Anterior cingulate cortex (tissue), 58 donors: Measurements from ENCODE around the gene ECT2L.
"Not testable (repeated sequence)": the region's sequence is repeated elsewhere in the genome, so short reads cannot be mapped to it uniquely, and the experiment has no call there.

ENCODE experiments used
- DNase-seq, 58 donors: peaks; one replicate each; lab custom pipeline; 2025; lab: John Stamatoyannopoulos, UW

ECT2L gene

DNA sequence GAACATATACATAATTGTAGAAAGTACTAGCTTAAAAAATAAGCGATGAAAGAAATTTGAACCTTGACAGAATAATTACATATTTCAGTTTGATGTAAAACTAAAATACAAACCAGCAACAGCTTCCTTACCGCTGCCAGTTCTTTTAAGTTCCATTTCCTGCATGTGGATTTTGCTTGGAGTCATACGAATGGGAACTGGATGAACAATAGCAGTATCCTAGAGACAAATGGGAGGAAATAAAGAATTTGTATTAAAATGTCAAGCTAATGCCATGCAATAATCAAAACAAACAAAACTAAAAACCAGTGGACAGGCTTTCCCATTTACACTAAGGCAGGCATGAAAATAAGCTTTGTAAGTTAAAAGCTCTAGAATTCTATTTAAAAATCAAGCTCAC is 125.0 kb downstream of the ECT2L start:
- DNase-seq, result no peak

DNA sequence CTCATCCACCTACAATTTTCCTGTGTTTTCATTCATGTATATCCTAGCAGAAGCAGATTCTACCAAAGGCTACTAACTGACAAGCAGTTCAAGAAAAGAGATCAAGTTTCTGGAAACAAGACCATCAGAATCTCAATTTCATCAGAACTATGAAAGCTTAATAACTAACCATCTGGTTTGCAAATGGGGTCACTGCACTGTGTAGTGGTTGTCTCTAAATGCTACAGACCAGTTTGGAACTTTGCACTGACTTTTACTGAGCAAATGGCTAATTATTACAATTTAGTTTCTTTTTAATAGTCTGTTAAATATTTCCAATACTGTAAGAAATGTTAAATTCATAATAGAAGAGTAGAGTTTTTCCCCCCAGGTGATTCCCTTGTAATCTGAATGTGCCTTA is 127.7 kb downstream of the ECT2L start:
- no peak for DNase-seq

DNA sequence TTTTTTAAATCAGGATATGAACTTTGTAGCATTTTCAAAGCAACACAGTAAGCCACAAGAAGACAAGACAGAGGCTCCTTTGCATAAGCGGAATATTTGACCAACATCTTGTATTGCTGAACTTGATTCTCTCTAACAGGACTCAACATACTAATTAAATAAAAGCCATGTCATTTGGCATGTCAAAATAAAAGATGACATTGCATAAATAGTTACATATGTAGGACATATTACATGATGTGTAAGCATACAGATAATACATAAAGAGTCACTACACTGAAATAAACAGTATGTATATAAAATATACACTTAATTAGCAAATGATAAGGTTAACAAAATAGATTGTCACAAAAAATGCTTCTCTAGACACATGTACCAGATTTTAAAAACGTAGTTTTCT is 129.9 kb downstream of the ECT2L start:
- DNase-seq, result no peak

DNA sequence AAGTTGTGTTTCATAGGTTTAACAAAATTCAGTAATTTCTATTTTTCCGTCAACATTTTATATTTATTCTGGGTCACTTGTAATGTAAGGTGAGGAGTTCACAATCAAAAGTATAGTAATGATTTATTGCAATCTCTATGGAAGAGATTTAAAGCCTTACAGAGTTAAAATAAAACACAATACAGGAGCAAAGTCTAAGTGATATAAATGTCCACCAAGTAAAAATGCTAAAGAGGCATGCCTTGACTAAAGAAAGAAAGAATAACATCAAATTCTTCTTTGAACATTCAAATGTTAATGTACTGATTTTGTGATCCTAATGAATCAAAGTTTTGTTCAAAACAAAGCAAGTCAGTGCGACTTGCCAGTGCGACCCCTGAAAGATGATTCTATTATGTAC is 130.7 kb downstream of the ECT2L start:
- DNase-seq, result no peak

DNA sequence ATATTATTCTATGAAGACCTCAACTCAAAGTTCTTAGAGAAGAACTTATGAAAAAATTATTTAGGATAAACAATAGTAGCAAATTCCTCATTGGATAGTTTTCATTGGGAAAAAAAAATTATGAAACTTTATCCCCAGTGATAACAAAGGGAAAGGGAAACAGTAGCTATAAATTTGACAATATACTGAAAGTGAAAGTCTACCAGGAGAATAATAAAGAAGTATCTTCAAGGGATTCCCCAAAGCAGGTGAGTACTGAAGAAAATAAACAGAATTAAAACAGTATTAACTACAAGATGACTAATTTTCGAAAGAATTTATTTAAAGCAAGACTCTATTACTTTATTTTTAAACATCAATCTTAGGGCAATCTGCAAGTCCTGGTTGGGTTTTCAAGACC is 135.8 kb downstream of the ECT2L start:
- no peak for DNase-seq

DNA sequence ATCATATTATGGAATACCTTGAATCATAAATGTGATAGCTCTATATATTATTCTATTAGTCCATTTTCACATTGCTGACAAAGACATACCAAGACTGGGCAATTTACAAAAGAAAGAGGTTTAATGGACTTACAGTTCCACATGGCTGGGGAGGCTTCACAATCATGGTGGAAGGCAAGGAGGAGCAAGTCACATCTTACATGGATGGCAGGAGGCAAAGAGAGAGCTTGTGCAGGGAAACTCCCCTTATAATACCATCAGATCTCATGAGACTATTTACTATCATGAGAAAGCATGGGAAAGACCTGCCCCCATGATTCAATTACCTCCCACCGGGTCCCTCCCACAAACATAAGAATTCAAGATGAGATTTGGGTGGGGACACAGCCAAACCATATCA is 141.0 kb downstream of the ECT2L start:
- DNase-seq, result not testable (repeated sequence)

DNA sequence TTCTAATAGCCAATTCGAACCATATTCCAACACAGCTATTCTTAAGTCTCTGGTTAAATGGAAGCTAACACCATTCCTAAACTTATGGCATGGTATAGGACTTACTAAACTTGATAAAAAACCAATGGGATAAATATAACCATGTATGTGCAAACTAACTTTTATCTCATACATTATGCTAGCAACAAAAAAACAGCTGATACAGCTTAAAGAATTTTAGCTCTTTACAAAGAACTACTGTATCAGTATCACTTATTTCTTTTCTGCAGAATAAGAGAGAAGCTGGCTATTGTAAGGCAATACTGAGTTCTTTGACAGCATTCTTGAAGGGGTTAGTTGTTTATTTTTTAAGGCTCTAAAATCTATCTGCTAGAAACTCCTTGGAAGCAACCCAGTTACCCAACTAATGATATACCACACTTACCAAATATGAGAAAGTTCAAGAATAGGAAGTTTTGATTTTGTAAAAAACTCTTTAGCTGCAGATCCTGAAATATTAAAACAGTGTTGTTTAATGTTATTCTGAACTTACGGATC is 147.3 kb downstream of the ECT2L start:
- no peak for DNase-seq

DNA sequence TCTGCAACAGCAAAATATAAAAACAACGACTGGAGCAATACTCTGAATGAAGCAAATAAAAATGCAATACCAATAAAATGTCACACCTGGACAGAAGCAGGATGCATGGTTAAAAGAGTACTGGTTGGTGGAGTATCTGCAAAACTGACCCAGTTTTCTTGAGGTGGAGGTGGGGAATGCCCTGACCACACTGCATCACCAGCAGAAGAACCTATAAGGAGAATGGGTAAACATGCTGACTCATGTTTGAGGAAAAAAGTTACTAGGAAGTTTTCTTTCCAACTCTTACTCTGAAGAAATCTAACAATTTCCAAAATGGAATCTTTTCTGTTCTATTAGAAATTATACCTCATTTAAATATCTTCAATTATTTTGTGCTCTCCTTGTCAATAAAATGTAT is 148.5 kb downstream of the ECT2L start:
- DNase-seq, result no peak

DNA sequence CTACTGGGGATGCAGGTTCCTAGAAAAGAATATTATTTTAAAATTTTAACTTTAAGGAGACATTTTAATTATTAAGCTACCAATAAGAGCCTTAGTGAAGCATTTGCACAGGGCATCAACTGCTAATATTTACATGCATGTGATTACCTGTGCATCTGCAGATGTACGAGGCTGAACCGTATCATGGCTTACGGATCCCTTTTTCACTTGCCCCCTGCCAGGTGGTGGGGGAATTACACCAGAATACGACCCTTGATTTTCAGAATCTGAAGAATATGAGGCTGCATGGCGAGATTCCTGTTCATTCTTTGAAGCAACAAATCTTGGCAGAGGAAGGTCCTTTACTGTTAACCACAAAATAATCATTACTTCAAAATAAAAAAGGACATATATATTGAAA is 149.5 kb downstream of the ECT2L start:
- no peak for DNase-seq

DNA sequence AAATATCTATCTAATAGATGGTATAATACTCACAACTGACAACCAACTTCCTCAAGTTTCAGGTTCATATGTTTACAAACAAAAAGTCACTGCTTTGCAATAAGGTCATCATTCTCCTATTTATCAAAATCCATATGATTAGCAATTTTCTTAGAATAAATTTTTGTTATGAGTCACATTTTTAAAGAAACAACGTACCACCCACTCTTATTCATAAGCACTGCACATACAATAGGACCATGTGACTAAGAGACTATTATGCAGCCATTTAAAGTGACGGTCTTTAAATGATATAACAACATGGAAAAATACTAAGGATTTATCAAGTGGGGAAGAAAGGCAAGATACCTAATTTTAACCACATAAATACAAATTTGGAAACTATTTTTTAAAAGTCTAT is 152.1 kb downstream of the ECT2L start:
- no peak for DNase-seq

DNA sequence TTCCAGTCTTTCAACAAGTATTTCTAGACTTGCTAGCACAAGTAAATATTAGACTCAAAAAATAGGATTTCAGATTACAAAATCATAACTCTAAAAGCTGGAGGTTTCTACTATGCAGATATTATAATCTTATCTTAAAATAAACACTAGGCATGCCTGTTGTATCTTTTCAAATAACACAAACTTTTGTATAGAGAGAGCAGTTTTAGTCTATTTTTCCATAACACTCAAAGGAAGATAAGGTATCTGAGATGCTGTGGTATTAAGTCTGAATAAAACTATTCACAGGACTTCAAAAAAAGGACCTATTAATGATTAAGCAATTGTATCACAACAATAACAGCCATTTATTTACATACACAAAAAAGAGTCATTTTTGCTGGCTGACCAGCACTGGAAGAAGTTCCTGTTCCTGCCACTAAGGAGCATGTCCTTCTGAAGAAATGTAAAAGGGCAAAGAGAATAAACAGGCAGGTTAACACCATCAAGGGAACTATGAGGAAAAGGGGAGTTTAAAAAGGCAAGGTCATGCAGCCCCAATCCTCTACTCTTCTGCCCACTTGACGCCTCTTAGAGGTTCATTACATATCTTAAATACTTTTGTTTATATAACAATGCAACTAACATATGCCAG is 152.8 kb downstream of the ECT2L start:
- DNase-seq, result no peak

DNA sequence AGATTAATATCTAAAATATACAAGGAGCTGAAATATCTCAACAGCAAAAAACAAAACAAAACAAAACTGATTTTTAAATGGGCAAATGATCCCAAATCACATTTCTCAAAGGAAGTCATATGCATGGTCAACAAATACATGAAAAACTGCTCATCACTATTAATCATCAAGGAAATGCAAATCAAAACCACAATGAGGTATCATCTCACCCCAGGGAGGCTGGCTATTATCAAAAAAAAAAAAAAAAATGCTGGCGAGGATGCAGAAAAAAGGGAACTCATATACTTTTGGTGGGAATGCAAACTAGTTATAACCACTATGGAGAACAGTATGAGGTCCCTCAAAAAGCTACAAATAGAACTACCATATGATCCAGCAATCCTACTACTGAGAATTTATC is 157.6 kb downstream of the ECT2L start:
- no peak for DNase-seq
